Epidermal melanocyte (primary cell): ENCODE data around the gene MAD1L1.

ENCODE experiments used
- DNase-seq: peaks from one replicate; pipeline ENCODE4 v3.0.0; 2011; ENCODE audit warnings: low spot score; ENCODE audit not compliant: insufficient read length

MAD1L1 gene

GRCh38 chr7:2141021-2141410, 91.7 kb downstream of the MAD1L1 start:
- no peak for DNase-seq

- DNase-seq, result no peak
These were observed 92.3 kb downstream of the MAD1L1 start for GRCh38 chr7:2140216-2141020.

GRCh38 chr7:2139004-2139699, 93.6 kb downstream of the MAD1L1 start:
- no peak for DNase-seq

GRCh38 chr7:2138146-2138765, 94.5 kb downstream of the MAD1L1 start:
- DNase-seq, result no peak

- no peak for DNase-seq
These were observed 98.0 kb downstream of the MAD1L1 start for GRCh38 chr7:2134740-2135139.

- DNase-seq, result no peak
These were observed 100.5 kb downstream of the MAD1L1 start for GRCh38 chr7:2132243-2132642.

GRCh38 chr7:2131800-2132199, 100.9 kb downstream of the MAD1L1 start:
- DNase-seq, result no peak

- DNase-seq, result no peak
These were observed 101.4 kb downstream of the MAD1L1 start for GRCh38 chr7:2131341-2131740.

- no peak for DNase-seq
These were observed 102.7 kb downstream of the MAD1L1 start for GRCh38 chr7:2130096-2130375.

GRCh38 chr7:2129323-2130095, 103.2 kb downstream of the MAD1L1 start:
- no peak for DNase-seq

- no peak for DNase-seq
These were observed 104.0 kb downstream of the MAD1L1 start for GRCh38 chr7:2128601-2129322.

GRCh38 chr7:2126621-2127020, 106.1 kb downstream of the MAD1L1 start:
- DNase-seq, result no peak

GRCh38 chr7:2125931-2126330, 106.8 kb downstream of the MAD1L1 start:
- no peak for DNase-seq

GRCh38 chr7:2124604-2125345, 108.0 kb downstream of the MAD1L1 start:
- no peak for DNase-seq

GRCh38 chr7:2123916-2124315, 108.8 kb downstream of the MAD1L1 start:
- no peak for DNase-seq

- DNase-seq, result no peak
These were observed 109.4 kb downstream of the MAD1L1 start for GRCh38 chr7:2123360-2123759.

- DNase-seq, result no peak
These were observed 110.1 kb downstream of the MAD1L1 start for GRCh38 chr7:2122651-2123050.

- DNase-seq, result no peak
These were observed 111.6 kb downstream of the MAD1L1 start for GRCh38 chr7:2120841-2121830.

GRCh38 chr7:2120251-2120660, 112.5 kb downstream of the MAD1L1 start:
- no peak for DNase-seq
